ENCODE data around the gene WNT6.

WNT6 gene

GRCh38 chr2:218819093-218819492 is 40.5 kb upstream of the WNT6 start:
- no peaks in the 10 kb centered on the region for H3K36me3 ChIP-seq
- no peak overlapping the region for H3K4me3 ChIP-seq (ENCODE audit: low read depth, low read length)
- no peak for DNase-seq
- no peak for TF ChIP-seq CTCF (IDR thresholded peaks at IDR 0.05; ENCODE audit: low read depth, low read length)
- no peaks in the 10 kb centered on the region for H3K9me3 ChIP-seq (ENCODE audit: severe bottlenecking)
- no peaks in the 10 kb centered on the region for H3K27me3 ChIP-seq (ENCODE audit: insufficient read depth, low read depth, severe bottlenecking)
- no peak overlapping the region for H3K27ac ChIP-seq

GRCh38 chr2:218820746-218821369 is 38.7 kb upstream of the WNT6 start:
- Histone ChIP-seq H3K4me3 (ENCODE audit: low read depth, low read length) (no peak overlapping the region), H3K27me3 (ENCODE audit: insufficient read depth, low read depth, severe bottlenecking) (no peaks in the 10 kb centered on the region), H3K27ac (peak overlapping the region; percentile 74), H3K36me3 (no peaks in the 10 kb centered on the region), H3K9me3 (ENCODE audit: severe bottlenecking) (no peaks in the 10 kb centered on the region)
- TF ChIP-seq CTCF (IDR thresholded peaks at IDR 0.05; ENCODE audit: low read depth, low read length) = no peak
- no peak for DNase-seq

GRCh38 chr2:218821605-218822211 is 37.9 kb upstream of the WNT6 start:
- Histone ChIP-seq H3K27me3 (ENCODE audit: insufficient read depth, low read depth, severe bottlenecking) (no peaks in the 10 kb centered on the region), H3K4me3 (ENCODE audit: low read depth, low read length) (no peak overlapping the region), H3K36me3 (no peaks in the 10 kb centered on the region), H3K27ac (peak overlapping the region; percentile 74), H3K9me3 (ENCODE audit: severe bottlenecking) (no peaks in the 10 kb centered on the region)
- peak; percentile 72 for DNase-seq
- no peak for TF ChIP-seq CTCF (IDR thresholded peaks at IDR 0.05; ENCODE audit: low read depth, low read length)

GRCh38 chr2:218822622-218823021 is 37.0 kb upstream of the WNT6 start:
- no peaks in the 10 kb centered on the region for H3K9me3 ChIP-seq (ENCODE audit: severe bottlenecking)
- H3K4me3 ChIP-seq (ENCODE audit: low read depth, low read length) = no peak overlapping the region
- H3K27ac ChIP-seq = peak overlapping the region; percentile 74
- H3K27me3 ChIP-seq (ENCODE audit: insufficient read depth, low read depth, severe bottlenecking) = no peaks in the 10 kb centered on the region
- H3K36me3 ChIP-seq = no peaks in the 10 kb centered on the region
- TF ChIP-seq CTCF (IDR thresholded peaks at IDR 0.05; ENCODE audit: low read depth, low read length) = no peak
- peak; percentile 83 for DNase-seq

- Histone ChIP-seq H3K27me3 (ENCODE audit: insufficient read depth, low read depth, severe bottlenecking) (no peaks in the 10 kb centered on the region), H3K4me3 (ENCODE audit: low read depth, low read length) (no peak overlapping the region), H3K36me3 (no peaks in the 10 kb centered on the region), H3K9me3 (ENCODE audit: severe bottlenecking) (no peaks in the 10 kb centered on the region), H3K27ac (peak overlapping the region; percentile 74)
- no peak for TF ChIP-seq CTCF (IDR thresholded peaks at IDR 0.05; ENCODE audit: low read depth, low read length)
- DNase-seq = no peak
These were observed 36.3 kb upstream of the WNT6 start for GRCh38 chr2:218823196-218823855.

Data from WERI-Rb-1 (cell line).